ENCODE results near the gene ZSCAN12. TPM values are rescaled to one million over a fixed set of nuclear protein-coding genes. Genes with fewer than 3 reads are reported as not detected.

Gene ZSCAN12
- total and polyA plus RNA-seq, 7 donors: 0.48 to 2.2 (median 1.1) TPM

DNA sequence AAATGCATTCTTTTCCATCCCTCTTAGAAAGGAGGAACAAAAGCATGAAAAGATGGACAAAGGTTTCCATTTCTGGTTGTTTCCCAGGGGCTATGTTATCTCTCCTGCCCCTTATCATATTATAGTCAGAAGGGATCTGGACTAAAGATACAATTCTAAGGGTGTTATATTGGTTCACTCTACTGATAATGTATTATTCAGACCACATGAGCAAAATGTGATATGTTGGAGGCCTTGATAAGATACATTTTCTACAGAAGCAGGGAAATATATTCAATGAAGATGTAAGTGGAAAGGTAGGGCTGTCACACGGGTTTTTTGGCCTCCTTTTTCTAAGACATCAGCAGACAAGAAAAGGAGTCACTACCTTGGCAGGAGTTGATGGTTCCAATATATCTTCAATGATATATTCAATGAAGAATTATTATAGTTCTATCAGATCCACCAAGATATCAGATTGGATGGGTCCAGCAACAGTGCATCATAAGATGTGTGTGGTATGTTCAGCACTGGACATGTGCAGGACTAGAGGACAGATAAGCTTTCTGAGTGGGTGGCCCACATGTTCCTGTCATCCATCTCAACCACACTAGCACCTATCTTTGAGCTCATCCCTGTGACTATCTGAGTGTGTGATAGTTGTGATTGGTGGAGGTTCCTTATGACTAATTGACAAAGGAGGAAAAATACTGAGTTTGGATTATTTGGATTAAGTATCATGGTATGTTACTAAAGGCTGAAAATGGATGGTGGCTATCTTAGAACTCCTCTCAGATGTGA lies 55.5 kb downstream of the ZSCAN12 start:
- H3K36me3 ChIP-seq (ENCODE audit: insufficient read depth in 1 of 2, low read depth in 1 of 2): no peaks in the 10 kb centered on the region
- DNase-seq: no peak
- TF ChIP-seq, protein P1, sequence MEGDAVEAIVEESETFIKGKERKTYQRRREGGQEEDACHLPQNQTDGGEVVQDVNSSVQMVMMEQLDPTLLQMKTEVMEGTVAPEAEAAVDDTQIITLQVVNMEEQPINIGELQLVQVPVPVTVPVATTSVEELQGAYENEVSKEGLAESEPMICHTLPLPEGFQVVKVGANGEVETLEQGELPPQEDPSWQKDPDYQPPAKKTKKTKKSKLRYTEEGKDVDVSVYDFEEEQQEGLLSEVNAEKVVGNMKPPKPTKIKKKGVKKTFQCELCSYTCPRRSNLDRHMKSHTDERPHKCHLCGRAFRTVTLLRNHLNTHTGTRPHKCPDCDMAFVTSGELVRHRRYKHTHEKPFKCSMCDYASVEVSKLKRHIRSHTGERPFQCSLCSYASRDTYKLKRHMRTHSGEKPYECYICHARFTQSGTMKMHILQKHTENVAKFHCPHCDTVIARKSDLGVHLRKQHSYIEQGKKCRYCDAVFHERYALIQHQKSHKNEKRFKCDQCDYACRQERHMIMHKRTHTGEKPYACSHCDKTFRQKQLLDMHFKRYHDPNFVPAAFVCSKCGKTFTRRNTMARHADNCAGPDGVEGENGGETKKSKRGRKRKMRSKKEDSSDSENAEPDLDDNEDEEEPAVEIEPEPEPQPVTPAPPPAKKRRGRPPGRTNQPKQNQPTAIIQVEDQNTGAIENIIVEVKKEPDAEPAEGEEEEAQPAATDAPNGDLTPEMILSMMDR (IDR thresholded peaks at IDR 0.05): no peak
- H3K4me1 ChIP-seq: no peaks in the 10 kb centered on the region
- H3K27ac ChIP-seq: no peak overlapping the region
- 51 to 55% (median 53%) methylated on average over 1 of the region's 1 CpG for WGBS, 3 donors
- H3K27me3 ChIP-seq (ENCODE audit: insufficient read depth in 3 of 3, low read length in 2 of 3): peaks cover 0 to 4% (median 0%) of the 10 kb centered on the region in 3 donors
- no peak overlapping the region for H3K4me3 ChIP-seq
- no peaks in the 10 kb centered on the region for H3K9me3 ChIP-seq
- no peak for ATAC-seq
- intact Hi-C loops (cut with DNase I): no loop called here

DNA sequence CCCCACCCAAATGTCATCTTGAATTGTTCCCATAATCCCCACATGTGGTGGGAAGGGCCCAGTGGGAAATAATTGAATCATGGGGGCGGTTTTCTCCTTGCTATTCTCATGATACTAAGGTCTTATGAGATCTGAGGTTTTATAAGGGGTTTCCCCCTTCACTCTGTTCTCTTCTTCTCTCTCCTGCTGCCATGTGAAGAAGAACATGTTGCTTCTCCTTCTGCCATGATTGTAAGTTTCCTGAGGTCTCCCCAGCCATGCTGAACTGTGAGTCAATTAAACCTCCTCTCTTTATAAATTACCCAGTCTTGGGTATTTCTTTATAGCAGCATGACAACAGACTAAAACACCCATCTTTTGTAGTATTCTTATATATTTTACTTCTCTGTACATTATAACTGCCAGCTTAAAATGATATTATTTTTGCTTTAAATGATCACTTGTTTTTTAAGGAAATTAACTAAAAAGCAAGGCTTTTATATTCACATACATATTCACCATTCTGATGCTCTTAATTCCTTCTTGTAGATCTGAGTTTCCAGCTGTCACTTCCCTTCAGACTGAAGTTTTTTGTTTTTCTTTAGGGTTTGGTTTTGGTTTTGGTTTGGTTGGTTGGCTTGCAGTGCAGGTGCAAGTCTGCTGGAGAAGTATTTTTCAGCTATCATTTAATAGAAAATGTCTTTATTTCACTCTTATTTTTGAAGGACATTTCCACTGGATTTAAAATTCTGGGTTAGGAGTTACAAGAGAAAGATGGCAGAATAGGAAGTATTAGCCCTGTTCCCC lies 59.0 kb downstream of the ZSCAN12 start:
- no peak overlapping the region for H3K4me3 ChIP-seq
- peaks cover 0 to 2% (median 0%) of the 10 kb centered on the region in 3 donors for H3K27me3 ChIP-seq (ENCODE audit: insufficient read depth in 3 of 3, low read length in 2 of 3)
- no peaks in the 10 kb centered on the region for H3K9me3 ChIP-seq
- ATAC-seq (no peak), DNase-seq (no peak)
- H3K36me3 ChIP-seq (ENCODE audit: insufficient read depth in 1 of 2, low read depth in 1 of 2): no peaks in the 10 kb centered on the region
- intact Hi-C loops (cut with DNase I): no loop called here
- WGBS, 3 donors: 80 to 85% (median 84%) methylated on average over 1 of the region's 1 CpG
- H3K27ac ChIP-seq: no peak overlapping the region
- TF ChIP-seq, protein P1 (IDR thresholded peaks at IDR 0.05): no peak
- peaks cover 8% of the 10 kb centered on the region for H3K4me1 ChIP-seq

DNA sequence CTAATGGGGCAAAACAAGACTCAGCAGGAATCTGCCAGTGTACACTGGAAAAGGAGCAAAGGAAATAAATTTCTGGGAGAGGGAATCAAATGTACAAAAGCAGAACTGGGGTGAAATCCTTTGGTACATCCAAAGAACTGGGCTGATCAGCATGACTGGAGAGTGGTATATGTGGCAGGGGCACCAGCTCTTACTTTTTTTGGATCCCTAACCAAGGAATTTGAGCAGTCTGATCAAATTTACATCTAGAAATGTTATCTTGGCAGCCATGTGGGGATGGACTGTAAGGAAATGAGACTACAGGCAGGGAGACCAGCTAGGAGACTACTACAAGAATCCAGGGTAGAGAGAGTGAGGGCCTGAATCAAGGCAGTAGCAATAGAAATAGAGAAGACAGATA lies 62.4 kb downstream of the ZSCAN12 start:
- intact Hi-C loops (cut with DNase I): loop anchor here in 1 of 2 donors (5.0 kb wide), 2 partner anchors 55 to 200 kb away; partner anchors contain the start of gene PGBD1
- TF ChIP-seq, protein P1 (IDR thresholded peaks at IDR 0.05): no peak

DNA sequence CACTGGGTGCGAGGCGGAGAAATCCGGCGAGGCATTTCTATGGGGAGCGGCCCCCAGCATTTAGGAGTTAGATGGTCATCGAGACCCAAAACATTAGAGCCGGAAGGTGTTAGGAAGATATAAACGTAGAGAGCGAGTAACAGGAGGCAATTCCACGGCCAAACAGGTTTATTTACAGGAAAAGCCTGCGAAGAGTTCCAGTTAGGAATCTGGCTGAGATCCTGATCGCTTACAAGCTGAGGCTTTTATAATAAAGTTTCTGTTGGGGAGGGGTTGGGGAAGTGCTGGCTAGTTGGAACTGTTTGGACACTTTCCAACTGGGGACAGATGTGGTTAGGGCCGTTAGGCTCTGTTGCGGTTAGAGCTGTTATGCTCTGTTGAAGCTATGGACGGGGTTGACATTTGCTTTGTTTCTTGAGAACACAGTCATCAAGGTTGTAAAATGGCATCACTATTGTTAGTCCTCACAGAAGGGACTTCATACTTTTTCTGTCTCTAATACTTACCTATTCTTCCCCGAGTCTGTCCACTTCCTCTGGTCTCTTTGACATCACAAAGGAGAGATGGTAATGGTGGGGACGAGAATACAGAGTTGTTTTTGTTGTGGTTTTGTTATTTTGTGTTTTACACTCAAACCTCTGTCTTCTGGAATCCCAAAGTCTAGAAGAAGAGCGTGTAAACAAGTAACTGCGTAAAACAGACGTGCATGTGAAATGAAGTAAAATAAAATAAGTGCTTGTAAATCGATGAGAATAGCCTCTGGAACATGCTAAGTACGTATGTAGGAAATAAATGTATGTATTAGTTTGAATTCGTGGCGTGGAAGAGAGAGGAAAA lies 63.0 kb downstream of the ZSCAN12 start:
- TF ChIP-seq, protein P1 (IDR thresholded peaks at IDR 0.05): no peak
- Histone ChIP-seq H3K27me3 (ENCODE audit: insufficient read depth in 3 of 3, low read length in 2 of 3) (no peaks in the 10 kb centered on the region), H3K9me3 (no peaks in the 10 kb centered on the region), H3K36me3 (ENCODE audit: insufficient read depth in 1 of 2, low read depth in 1 of 2) (peaks cover 0 to 5% of the 10 kb centered on the region in 2 donors), H3K4me1 (peaks cover 8% of the 10 kb centered on the region), H3K27ac (peak overlapping the region; percentile 96), H3K4me3 (peak overlapping the region; percentile 90)
- WGBS, 3 donors: 12 to 15% (median 13%) methylated on average over 24 of the region's 24 CpGs
- intact Hi-C loops (cut with DNase I): loop anchor here (1.0 to 5.0 kb wide), 3 partner anchors 15 to 199 kb away; partner anchors contain the start of gene PGBD1 (in 1 of the 2)
- DNase-seq (no peak), ATAC-seq (peak in 2 of 4 donors; percentile 27 to 34)

More for the DNA sequence above, 62.4 kb downstream of the ZSCAN12 start:
- DNase-seq (no peak), ATAC-seq (no peak)
- Histone ChIP-seq H3K9me3 (no peaks in the 10 kb centered on the region), H3K27me3 (ENCODE audit: insufficient read depth in 3 of 3, low read length in 2 of 3) (no peaks in the 10 kb centered on the region), H3K27ac (peak overlapping the region; percentile 96), H3K4me1 (peaks cover 8% of the 10 kb centered on the region), H3K4me3 (peak overlapping the region; percentile 90), H3K36me3 (ENCODE audit: insufficient read depth in 1 of 2, low read depth in 1 of 2) (no peaks in the 10 kb centered on the region)

All from psoas muscle (tissue), 8 donors.